Measurements from ENCODE around the gene SAT1.
A peak's percentile ranks its signal among the peaks of the same experiment; 100 is the strongest.
"Not testable (repeated sequence)": the region's sequence is repeated elsewhere in the genome, so short reads cannot be mapped to it uniquely, and the experiment has no call there.

The SAT1 gene

GRCh38 chrX:23782863-23783588, at the start of gene SAT1:
TSS of gene SAT1 (plus strand) at chrX:23783173. CDS start at chrX:23783352, 179 bp downstream.
- DNase-seq (ENCODE audit: low read depth in 3 of 3, low spot score in 1 of 3): peak; percentile 81 to 84 (median 83)

GRCh38 chrX:23736030-23736429, 46.9 kb upstream of the SAT1 start:
- DNase-seq (ENCODE audit: low read depth in 3 of 3, low spot score in 1 of 3): no peak

- DNase-seq (ENCODE audit: low read depth in 3 of 3, low spot score in 1 of 3): no peak
Measured at GRCh38 chrX:23737413-23737812, 45.6 kb upstream of the SAT1 start.

- no peak for DNase-seq (ENCODE audit: low read depth in 3 of 3, low spot score in 1 of 3)
Measured at GRCh38 chrX:23742174-23742696, 40.7 kb upstream of the SAT1 start.

GRCh38 chrX:23742697-23743622, 40.0 kb upstream of the SAT1 start, which contains the start of gene ACOT9:
TSS of gene ACOT9 (minus strand) at chrX:23743276. CDS start at chrX:23743144, 132 bp downstream.
- DNase-seq (ENCODE audit: low read depth in 3 of 3, low spot score in 1 of 3): peak; percentile 2 to 33 (median 25)

- DNase-seq (ENCODE audit: low read depth in 3 of 3, low spot score in 1 of 3): not testable (repeated sequence)
Measured at GRCh38 chrX:23743623-23743971, 39.4 kb upstream of the SAT1 start.

GRCh38 chrX:23745786-23746185, 37.2 kb upstream of the SAT1 start:
- DNase-seq (ENCODE audit: low read depth in 3 of 3, low spot score in 1 of 3): no peak

- no peak for DNase-seq (ENCODE audit: low read depth in 3 of 3, low spot score in 1 of 3)
Measured at GRCh38 chrX:23749129-23749528, 33.8 kb upstream of the SAT1 start.

- DNase-seq (ENCODE audit: low read depth in 3 of 3, low spot score in 1 of 3): no peak
Measured at GRCh38 chrX:23749576-23749975, 33.4 kb upstream of the SAT1 start.

- DNase-seq (ENCODE audit: low read depth in 3 of 3, low spot score in 1 of 3): no peak
Measured at GRCh38 chrX:23752740-23753415, 30.1 kb upstream of the SAT1 start.

GRCh38 chrX:23754664-23755063, 28.3 kb upstream of the SAT1 start:
- DNase-seq (ENCODE audit: low read depth in 3 of 3, low spot score in 1 of 3): no peak

- DNase-seq (ENCODE audit: low read depth in 3 of 3, low spot score in 1 of 3): peak in 2 of 3 donors; percentile 24 to 39
Measured at GRCh38 chrX:23756165-23756564, 26.8 kb upstream of the SAT1 start.

GRCh38 chrX:23759821-23760220, 23.2 kb upstream of the SAT1 start:
- no peak for DNase-seq (ENCODE audit: low read depth in 3 of 3, low spot score in 1 of 3)

GRCh38 chrX:23764188-23764984, 18.6 kb upstream of the SAT1 start:
- no peak for DNase-seq (ENCODE audit: low read depth in 3 of 3, low spot score in 1 of 3)

GRCh38 chrX:23765449-23765848, 17.5 kb upstream of the SAT1 start:
- DNase-seq (ENCODE audit: low read depth in 3 of 3, low spot score in 1 of 3): no peak

GRCh38 chrX:23765868-23766267, 17.1 kb upstream of the SAT1 start:
- DNase-seq (ENCODE audit: low read depth in 3 of 3, low spot score in 1 of 3): no peak

GRCh38 chrX:23766650-23767551, 16.1 kb upstream of the SAT1 start:
- no peak for DNase-seq (ENCODE audit: low read depth in 3 of 3, low spot score in 1 of 3)

GRCh38 chrX:23770142-23770541, 12.8 kb upstream of the SAT1 start:
- no peak for DNase-seq (ENCODE audit: low read depth in 3 of 3, low spot score in 1 of 3)

GRCh38 chrX:23771086-23771485, 11.9 kb upstream of the SAT1 start:
- not testable (repeated sequence) for DNase-seq (ENCODE audit: low read depth in 3 of 3, low spot score in 1 of 3)

Data from stimulated activated CD4-positive, alpha-beta T cell treated with anti-CD3 and anti-CD28 coated beads, TNF-alpha, amount 100 ng/mL, for 1 hour (primary cell).